ENCODE measurements around the gene AKAP10. TPM values are rescaled to one million over a fixed set of nuclear protein-coding genes. Genes with fewer than 3 reads are reported as not detected.

The AKAP10 gene
- total and polyA plus RNA-seq, 10 of the 15 experiments (the other 5 are each of a cell fraction or from before 2014, with no cell fraction given): 4.3 to 23.7 (median 14.7) TPM

- TF ChIP-seq, protein P1, sequence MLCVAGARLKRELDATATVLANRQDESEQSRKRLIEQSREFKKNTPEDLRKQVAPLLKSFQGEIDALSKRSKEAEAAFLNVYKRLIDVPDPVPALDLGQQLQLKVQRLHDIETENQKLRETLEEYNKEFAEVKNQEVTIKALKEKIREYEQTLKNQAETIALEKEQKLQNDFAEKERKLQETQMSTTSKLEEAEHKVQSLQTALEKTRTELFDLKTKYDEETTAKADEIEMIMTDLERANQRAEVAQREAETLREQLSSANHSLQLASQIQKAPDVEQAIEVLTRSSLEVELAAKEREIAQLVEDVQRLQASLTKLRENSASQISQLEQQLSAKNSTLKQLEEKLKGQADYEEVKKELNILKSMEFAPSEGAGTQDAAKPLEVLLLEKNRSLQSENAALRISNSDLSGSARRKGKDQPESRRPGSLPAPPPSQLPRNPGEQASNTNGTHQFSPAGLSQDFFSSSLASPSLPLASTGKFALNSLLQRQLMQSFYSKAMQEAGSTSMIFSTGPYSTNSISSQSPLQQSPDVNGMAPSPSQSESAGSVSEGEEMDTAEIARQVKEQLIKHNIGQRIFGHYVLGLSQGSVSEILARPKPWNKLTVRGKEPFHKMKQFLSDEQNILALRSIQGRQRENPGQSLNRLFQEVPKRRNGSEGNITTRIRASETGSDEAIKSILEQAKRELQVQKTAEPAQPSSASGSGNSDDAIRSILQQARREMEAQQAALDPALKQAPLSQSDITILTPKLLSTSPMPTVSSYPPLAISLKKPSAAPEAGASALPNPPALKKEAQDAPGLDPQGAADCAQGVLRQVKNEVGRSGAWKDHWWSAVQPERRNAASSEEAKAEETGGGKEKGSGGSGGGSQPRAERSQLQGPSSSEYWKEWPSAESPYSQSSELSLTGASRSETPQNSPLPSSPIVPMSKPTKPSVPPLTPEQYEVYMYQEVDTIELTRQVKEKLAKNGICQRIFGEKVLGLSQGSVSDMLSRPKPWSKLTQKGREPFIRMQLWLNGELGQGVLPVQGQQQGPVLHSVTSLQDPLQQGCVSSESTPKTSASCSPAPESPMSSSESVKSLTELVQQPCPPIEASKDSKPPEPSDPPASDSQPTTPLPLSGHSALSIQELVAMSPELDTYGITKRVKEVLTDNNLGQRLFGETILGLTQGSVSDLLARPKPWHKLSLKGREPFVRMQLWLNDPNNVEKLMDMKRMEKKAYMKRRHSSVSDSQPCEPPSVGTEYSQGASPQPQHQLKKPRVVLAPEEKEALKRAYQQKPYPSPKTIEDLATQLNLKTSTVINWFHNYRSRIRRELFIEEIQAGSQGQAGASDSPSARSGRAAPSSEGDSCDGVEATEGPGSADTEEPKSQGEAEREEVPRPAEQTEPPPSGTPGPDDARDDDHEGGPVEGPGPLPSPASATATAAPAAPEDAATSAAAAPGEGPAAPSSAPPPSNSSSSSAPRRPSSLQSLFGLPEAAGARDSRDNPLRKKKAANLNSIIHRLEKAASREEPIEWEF (IDR thresholded peaks at IDR 0.05; ENCODE audit: insufficient replicate concordance, low read depth, low read length): no peak
- TF ChIP-seq ELK1 (IDR thresholded peaks at IDR 0.05; ENCODE audit: low read depth, low read length): no peak
- no peak for TF ChIP-seq DPF2 (IDR thresholded peaks at IDR 0.05)
- TF ChIP-seq, protein P2, sequence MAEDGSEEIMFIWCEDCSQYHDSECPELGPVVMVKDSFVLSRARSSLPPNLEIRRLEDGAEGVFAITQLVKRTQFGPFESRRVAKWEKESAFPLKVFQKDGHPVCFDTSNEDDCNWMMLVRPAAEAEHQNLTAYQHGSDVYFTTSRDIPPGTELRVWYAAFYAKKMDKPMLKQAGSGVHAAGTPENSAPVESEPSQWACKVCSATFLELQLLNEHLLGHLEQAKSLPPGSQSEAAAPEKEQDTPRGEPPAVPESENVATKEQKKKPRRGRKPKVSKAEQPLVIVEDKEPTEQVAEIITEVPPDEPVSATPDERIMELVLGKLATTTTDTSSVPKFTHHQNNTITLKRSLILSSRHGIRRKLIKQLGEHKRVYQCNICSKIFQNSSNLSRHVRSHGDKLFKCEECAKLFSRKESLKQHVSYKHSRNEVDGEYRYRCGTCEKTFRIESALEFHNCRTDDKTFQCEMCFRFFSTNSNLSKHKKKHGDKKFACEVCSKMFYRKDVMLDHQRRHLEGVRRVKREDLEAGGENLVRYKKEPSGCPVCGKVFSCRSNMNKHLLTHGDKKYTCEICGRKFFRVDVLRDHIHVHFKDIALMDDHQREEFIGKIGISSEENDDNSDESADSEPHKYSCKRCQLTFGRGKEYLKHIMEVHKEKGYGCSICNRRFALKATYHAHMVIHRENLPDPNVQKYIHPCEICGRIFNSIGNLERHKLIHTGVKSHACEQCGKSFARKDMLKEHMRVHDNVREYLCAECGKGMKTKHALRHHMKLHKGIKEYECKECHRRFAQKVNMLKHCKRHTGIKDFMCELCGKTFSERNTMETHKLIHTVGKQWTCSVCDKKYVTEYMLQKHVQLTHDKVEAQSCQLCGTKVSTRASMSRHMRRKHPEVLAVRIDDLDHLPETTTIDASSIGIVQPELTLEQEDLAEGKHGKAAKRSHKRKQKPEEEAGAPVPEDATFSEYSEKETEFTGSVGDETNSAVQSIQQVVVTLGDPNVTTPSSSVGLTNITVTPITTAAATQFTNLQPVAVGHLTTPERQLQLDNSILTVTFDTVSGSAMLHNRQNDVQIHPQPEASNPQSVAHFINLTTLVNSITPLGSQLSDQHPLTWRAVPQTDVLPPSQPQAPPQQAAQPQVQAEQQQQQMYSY (CRISPR knock-in tag; IDR thresholded peaks at IDR 0.05): no peak
- TF ChIP-seq, protein P3, sequence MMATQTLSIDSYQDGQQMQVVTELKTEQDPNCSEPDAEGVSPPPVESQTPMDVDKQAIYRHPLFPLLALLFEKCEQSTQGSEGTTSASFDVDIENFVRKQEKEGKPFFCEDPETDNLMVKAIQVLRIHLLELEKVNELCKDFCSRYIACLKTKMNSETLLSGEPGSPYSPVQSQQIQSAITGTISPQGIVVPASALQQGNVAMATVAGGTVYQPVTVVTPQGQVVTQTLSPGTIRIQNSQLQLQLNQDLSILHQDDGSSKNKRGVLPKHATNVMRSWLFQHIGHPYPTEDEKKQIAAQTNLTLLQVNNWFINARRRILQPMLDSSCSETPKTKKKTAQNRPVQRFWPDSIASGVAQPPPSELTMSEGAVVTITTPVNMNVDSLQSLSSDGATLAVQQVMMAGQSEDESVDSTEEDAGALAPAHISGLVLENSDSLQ (IDR thresholded peaks at IDR 0.05): no peak
- no peak for TF ChIP-seq CHD2 (IDR thresholded peaks at IDR 0.05; ENCODE audit: borderline replicate concordance, low read depth, low read length)
- TF ChIP-seq ZNF592 (IDR thresholded peaks at IDR 0.05): no peak
- TF ChIP-seq MEF2A (IDR thresholded peaks at IDR 0.05; ENCODE audit: insufficient read depth, low read depth, low read length): no peak
- TF ChIP-seq HDAC2 (IDR thresholded peaks at IDR 0.05): no peak
- no peak for TF ChIP-seq BACH1 (IDR thresholded peaks at IDR 0.05; ENCODE audit: borderline replicate concordance)
Measured at GRCh38 chr17:19915245-19915978, 62.2 kb downstream of the AKAP10 start (continued).
